ENCODE results near the gene EPHB6.

- TF ChIP-seq CTCF (tag by site-specific recombination; IDR thresholded peaks at IDR 0.05): no peak
- TF ChIP-seq YY1 (tag by site-specific recombination; IDR thresholded peaks at IDR 0.05): no peak
Measured at GRCh38 chr7:142901426-142902259, 46.8 kb downstream of the EPHB6 start.
